Loucy (cell line): ENCODE measurements around the gene CD207.

Experiments
- H2AFZ ChIP-seq: fragments of 200-600 bp; sonication (generic); 2 replicates; pipeline ENCODE4 v1.6.0; 2016; ENCODE audit warnings: antibody characterized with exemption, mild to moderate bottlenecking, low read length, moderate library complexity
- H3F3A ChIP-seq: fragments of 200-600 bp; 2 replicates; pipeline ENCODE4 v1.6.0; 2016; ENCODE audit warnings: antibody characterized with exemption, low read depth, mild to moderate bottlenecking
- H3K27me3 ChIP-seq: fragments of 200-600 bp; sonication (generic); 2 replicates; pipeline ENCODE4 v1.6.1; 2014; ENCODE audit warnings: low read length, mild to moderate bottlenecking; ENCODE audit not compliant: insufficient read depth, poor library complexity, severe bottlenecking
- H3K36me3 ChIP-seq: fragments of 200-600 bp; sonication (generic); 2 replicates; pipeline ENCODE4 v1.6.1; 2016; ENCODE audit warnings: low read length; ENCODE audit not compliant: insufficient read depth
- H3K4me1 ChIP-seq: fragments of 200-600 bp; sonication (generic); 2 replicates; pipeline ENCODE4 v1.5.1; 2014; ENCODE audit warnings: low read length, mild to moderate bottlenecking; ENCODE audit not compliant: insufficient read depth, poor library complexity, severe bottlenecking
- H3K4me2 ChIP-seq: fragments of 200-600 bp; sonication (generic); 2 replicates; pipeline ENCODE4 v1.6.0; 2014; ENCODE audit warnings: antibody characterized with exemption, low read length, low read depth, mild to moderate bottlenecking; ENCODE audit not compliant: poor library complexity, severe bottlenecking
- H3K4me3 ChIP-seq: fragments of 200-600 bp; sonication (generic); 2 replicates; pipeline ENCODE4 v1.5.1; 2014; ENCODE audit warnings: low read length, mild to moderate bottlenecking, mixed read lengths; ENCODE audit not compliant: poor library complexity, severe bottlenecking
- H3K79me2 ChIP-seq: fragments of 200-600 bp; sonication (generic); 2 replicates; pipeline ENCODE4 v1.6.1; 2014; ENCODE audit warnings: low read length; ENCODE audit not compliant: insufficient read depth
- H3K9ac ChIP-seq: fragments of 200-600 bp; sonication (generic); 2 replicates; pipeline ENCODE4 v1.6.0; 2014; ENCODE audit warnings: mild to moderate bottlenecking, low read depth, low read length, moderate library complexity; ENCODE audit not compliant: poor library complexity, severe bottlenecking
- H3K9me2 ChIP-seq: fragments of 200-600 bp; sonication (generic); replicated peaks from 2 replicates; pipeline ENCODE4 v1.6.1; 2016; ENCODE audit warnings: low read depth, low read length, mixed read lengths
- H3K9me3 ChIP-seq: fragments of 200-600 bp; sonication (generic); 2 replicates; pipeline ENCODE4 v1.6.1; 2014; ENCODE audit warnings: mild to moderate bottlenecking, antibody characterized with exemption, low read length, low read depth; ENCODE audit not compliant: insufficient read depth
- H4K20me1 ChIP-seq: fragments of 200-600 bp; sonication (generic); 2 replicates; pipeline ENCODE4 v1.6.0; 2014; ENCODE audit warnings: antibody characterized with exemption, low read length, mild to moderate bottlenecking; ENCODE audit not compliant: insufficient read depth, poor library complexity, severe bottlenecking
- CTCF ChIP-seq: fragments of 200-600 bp; sonication (generic); conservative IDR thresholded peaks from 2 replicates; pipeline ENCODE4 v1.5.1; 2014; ENCODE audit warnings: mild to moderate bottlenecking, antibody characterized with exemption, low read length
- EZH2phosphoT487 ChIP-seq: fragments of 200-600 bp; IDR thresholded peaks from 2 replicates; pipeline ENCODE4 v1.6.1; 2018; ENCODE audit warnings: antibody characterized with exemption, mild to moderate bottlenecking, moderate library complexity, borderline replicate concordance

CD207 gene

GRCh38 chr2:70820499-70820898, 15.1 kb downstream of the CD207 start, which contains the start of gene CLEC4F:
CLEC4F (minus strand) TSS chr2:70820599; CDS start chr2:70820523, 76 bp downstream.
- no peaks in the 10 kb centered on the region for H3K36me3 ChIP-seq
- H3K27me3 ChIP-seq, result no peaks in the 10 kb centered on the region
- H3K4me2 ChIP-seq, result no peak within 1 kb of the TSS

GRCh38 chr2:70817284-70817954, 18.2 kb downstream of the CD207 start:
- H3K4me3 ChIP-seq, result no peak overlapping the region
- H3K36me3 ChIP-seq, result no peaks in the 10 kb centered on the region
- H3K4me1 ChIP-seq, result peaks cover 6% of the 10 kb centered on the region
- H4K20me1 ChIP-seq, result no peaks in the 10 kb centered on the region
- TF ChIP-seq EZH2phosphoT487 (no peak), CTCF (no peak)
- no peaks in the 10 kb centered on the region for H3K9me3 ChIP-seq
- H3K79me2 ChIP-seq, result no peaks in the 10 kb centered on the region
- H2AFZ ChIP-seq, result peak overlapping the region; percentile 15; the same call in 1 of the 2 replicates
- no peaks in the 10 kb centered on the region for H3K9me2 ChIP-seq
- no peak overlapping the region for H3K9ac ChIP-seq
- no peaks in the 10 kb centered on the region for H3F3A ChIP-seq
- no peaks in the 10 kb centered on the region for H3K27me3 ChIP-seq
- no peak overlapping the region for H3K4me2 ChIP-seq

More at GRCh38 chr2:70820499-70820898, 15.1 kb downstream of the CD207 start, which contains the start of gene CLEC4F:
- Histone ChIP-seq H3K9me3 (no peaks in the 10 kb centered on the region), H4K20me1 (no peaks in the 10 kb centered on the region), H3K4me1 (peaks cover 6% of the 10 kb centered on the region), H3K79me2 (no peaks in the 10 kb centered on the region), H3K9ac (no peak within 1 kb of the TSS), H3K4me3 (no peak within 1 kb of the TSS), H3F3A (no peaks in the 10 kb centered on the region), H2AFZ (no peak within 1 kb of the TSS), H3K9me2 (no peaks in the 10 kb centered on the region)
- TF ChIP-seq EZH2phosphoT487, result no peak
- TF ChIP-seq CTCF, result no peak

- peaks cover 6% of the 10 kb centered on the region for H3K4me1 ChIP-seq
- H3K79me2 ChIP-seq, result no peaks in the 10 kb centered on the region
- TF ChIP-seq CTCF (no peak), EZH2phosphoT487 (no peak)
- H2AFZ ChIP-seq, result peak overlapping the region; percentile 15; the same call in 1 of the 2 replicates
- no peaks in the 10 kb centered on the region for H3K36me3 ChIP-seq
- H3K27me3 ChIP-seq, result no peaks in the 10 kb centered on the region
- no peaks in the 10 kb centered on the region for H3K9me2 ChIP-seq
- no peak overlapping the region for H3K9ac ChIP-seq
- H3K9me3 ChIP-seq, result no peaks in the 10 kb centered on the region
- no peak overlapping the region for H3K4me2 ChIP-seq
- no peaks in the 10 kb centered on the region for H4K20me1 ChIP-seq
- no peaks in the 10 kb centered on the region for H3F3A ChIP-seq
- H3K4me3 ChIP-seq, result no peak overlapping the region
These were observed 18.9 kb downstream of the CD207 start for GRCh38 chr2:70816726-70817125.
